CD4-positive, alpha-beta T cell treated with Interferon gamma for 1 hour (primary cell): ENCODE data around the gene CERT1.

ENCODE experiments used
- DNase-seq: peaks from one replicate; pipeline ENCODE4 v3.0.0-alpha.2; 2020

The CERT1 gene

DNA sequence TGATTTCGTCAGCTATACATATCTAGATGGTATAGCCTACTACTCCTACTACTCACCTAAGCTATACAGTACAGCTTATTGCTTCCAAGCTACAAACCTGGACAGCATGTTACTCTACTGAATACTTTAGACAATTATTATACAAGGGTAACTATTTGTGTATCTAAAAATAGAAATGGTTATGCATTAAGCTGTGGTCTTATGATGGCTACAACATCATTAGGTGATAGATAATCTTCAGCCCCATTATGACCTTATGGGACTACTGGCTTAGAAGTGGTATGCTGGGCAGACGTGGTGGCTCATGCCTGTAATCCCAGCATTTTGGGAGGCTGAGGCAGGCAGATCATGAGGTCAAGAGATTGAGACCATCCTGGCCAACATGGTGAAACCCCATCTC lies 40.2 kb downstream of the CERT1 start:
- DNase-seq = no peak

GRCh38 chr5:75469017-75469416 lies 42.4 kb downstream of the CERT1 start:
- DNase-seq = no peak

GRCh38 chr5:75468593-75468992 lies 42.8 kb downstream of the CERT1 start:
- no peak for DNase-seq

DNA sequence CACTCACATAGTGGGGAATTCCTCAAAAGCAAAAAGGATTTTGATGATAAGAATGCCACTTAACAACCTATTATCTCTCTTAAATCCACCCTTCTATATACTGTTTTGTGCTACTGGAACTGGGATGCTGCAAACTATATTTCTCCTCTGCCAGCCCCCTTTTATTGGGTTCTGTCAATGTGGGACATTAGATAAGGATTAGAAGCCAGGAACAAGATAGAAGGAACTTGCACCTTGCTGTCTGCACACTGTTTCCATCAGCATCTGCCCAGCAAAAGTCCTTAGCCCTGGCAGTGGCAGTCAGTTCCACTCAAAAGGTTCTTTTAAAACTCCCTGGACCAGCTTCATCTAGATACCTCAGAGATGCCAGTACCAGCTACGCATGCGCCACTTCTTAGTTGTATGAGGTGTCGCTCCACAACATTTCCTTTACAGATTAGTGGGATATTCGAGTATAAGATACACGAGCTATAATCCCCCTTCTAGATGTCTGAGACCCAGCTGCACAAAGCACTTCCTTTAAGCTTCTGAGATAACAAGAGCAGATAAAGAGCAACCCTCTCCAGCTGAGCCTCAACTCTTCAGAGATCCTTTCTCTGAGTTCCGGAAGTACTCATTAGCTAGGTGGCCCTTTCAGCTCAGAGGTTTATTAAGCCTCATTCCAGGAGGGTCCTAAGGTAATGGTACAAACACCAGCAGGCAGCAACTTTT lies 45.3 kb downstream of the CERT1 start:
- DNase-seq = no peak

GRCh38 chr5:75465480-75465879 lies 45.9 kb downstream of the CERT1 start:
- no peak for DNase-seq

- DNase-seq = no peak
Observed at GRCh38 chr5:75463726-75464125, 47.7 kb downstream of the CERT1 start.

DNA sequence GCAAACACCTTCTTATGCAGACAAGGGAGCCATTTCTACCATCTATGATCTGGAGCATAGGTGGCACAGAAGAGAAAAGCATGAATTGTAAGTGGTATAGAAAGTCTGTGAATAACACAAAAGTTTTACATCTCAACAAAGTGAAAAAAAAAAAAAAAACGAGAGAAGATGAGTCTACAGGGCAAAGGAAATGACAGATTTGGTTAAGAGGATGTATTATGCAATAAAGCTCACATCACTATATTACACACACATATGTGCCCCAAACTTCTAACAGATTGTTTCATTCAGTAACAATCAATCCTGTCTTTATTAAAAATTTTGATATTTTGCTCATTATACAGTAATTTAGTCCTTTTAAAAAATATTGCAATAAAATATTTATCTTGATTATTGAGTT lies 49.8 kb downstream of the CERT1 start:
- no peak for DNase-seq

DNA sequence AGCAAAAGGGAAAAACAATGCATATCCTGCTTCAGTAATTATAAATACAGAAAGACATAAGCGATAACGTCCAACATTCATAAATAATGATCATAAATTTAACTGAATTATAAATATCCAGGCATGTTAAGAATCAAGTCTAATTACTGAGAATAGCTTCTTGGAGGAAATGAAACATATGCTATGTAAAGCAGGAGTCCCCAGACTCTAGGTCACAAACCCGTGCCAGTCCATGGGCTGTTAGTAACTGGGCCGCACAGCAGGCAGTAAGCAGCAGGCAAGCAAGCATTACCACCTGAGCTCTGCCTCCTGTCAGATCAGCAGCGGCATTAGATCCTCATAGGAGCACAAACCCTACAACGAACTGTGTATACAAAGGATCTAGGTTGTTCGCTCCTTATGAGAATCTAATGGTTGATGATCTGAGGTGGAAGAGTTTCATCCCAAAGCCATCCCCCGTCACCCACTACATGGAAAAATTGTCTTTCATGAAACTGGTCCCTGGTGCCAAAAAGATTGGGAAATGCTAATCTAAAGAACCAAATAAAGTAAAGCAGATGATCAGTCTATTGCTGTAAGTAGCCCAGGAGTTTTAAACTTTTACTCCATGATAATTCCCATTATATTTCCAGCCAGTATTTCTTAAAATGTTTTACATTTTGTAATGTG lies 50.4 kb downstream of the CERT1 start:
- no peak for DNase-seq

GRCh38 chr5:75460532-75460931 lies 50.9 kb downstream of the CERT1 start:
- DNase-seq = no peak

DNA sequence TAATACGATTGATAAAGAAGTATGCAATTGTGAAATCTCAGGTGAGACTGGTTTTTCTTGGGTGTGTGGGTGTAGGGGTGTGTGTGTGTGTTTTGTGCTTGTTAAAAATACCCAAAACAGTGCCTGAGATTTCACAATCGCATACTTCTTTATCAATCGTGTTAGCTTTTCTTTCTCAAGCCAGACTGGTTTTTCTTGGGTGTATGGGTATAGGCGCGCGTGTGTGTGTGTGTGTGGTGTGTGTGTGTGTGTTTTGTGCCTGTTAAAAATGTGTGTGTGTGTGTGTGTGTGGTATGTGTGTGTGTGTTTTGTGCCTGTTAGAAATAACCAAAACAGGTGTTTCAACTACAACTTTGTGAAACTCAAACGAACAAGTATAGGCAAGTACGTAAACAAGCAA lies 53.7 kb downstream of the CERT1 start:
- no peak for DNase-seq

GRCh38 chr5:75457161-75457560 lies 54.3 kb downstream of the CERT1 start:
- no peak for DNase-seq

DNA sequence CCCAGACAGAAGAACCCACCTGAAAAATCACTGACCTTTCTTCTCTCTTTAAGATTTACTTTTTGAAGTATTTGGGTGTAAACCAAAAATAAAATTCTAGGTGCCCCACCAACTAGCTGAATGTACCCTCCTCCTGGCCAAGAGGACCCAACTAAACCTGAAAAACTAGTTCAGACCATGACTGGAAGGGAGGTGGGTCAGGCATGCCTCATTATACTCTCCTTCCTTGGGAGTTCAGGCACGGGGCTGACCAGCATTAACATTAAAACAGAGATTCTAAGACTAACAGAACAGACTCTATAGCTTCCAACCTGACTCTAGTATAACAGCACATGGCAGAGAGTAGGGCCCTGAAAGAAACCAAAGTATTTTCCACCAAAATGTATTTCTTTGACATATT lies 61.4 kb downstream of the CERT1 start:
- no peak for DNase-seq

DNA sequence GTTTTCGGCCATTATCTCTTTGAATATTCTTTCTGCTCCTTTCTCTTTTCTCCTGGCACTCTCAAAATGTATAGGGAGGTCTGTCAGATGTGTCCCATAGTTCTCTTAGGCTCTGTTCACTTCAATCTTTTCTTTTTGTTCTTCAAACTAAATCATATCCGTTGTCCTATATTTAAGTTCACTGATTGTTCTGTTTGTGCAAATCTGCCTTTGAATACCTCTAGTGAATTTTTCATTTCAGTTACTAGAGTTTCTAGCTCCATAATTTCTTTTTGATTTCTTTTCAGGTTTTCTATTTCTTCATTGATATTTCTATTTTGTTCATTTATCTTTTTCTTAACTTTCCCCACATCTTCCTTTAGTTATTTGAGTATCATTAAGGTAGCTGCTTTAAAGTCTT lies 65.4 kb downstream of the CERT1 start:
- DNase-seq = no peak

DNA sequence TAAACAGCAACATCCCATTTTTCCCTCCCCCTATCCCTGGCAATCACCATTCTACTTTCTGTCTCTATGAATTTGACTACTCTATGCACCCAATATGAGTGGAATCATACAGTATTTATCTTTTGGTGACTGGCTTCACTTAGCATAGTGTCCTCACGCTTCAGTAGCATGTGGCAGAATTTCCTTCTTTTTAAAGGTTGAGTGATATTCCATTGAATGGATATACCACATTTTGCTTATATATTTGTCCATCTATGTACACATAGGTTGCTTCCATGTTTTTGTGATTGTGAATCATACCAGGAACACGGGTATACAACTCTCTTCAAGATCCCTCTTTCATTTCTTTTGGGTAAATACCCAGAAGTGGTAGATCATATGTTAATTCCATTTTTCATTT lies 69.9 kb downstream of the CERT1 start:
- DNase-seq = no peak

DNA sequence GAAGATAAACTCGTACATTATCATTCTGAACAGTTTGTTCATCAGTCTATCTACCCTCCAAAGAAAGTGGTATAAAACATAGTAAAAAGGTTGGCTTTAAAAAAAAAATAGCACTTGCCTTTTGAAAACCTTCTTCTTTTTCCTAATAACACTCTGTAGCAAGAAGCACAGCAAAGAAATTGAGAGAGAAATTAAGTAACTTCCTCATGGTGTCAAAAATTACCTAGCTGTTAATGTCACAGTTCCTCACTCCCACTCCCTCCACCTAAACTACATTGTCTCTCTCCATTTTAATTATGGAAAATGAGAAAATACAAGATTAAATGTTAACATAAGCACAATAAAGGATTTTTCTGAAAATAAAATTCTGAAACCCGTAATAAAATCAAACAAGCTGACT lies 72.2 kb downstream of the CERT1 start:
- DNase-seq = no peak

DNA sequence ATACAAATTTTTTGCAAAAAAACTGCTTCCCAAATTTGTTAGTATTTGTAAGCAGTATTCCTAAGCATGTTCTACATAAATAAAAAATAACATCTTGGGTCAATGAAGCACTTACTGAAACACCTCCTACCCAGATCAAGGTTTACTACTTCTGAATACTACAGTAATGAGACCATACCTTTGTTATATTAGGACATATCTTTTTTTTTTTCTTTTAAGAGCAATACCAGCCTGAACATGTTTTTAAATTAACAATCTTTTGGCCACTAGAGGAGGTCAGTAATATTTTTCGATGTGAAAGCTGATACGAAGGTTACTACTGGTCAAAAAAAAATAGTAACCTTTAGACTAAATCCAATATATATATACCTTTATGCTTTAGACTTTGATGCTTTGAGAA lies 72.7 kb downstream of the CERT1 start:
- DNase-seq = no peak

GRCh38 chr5:75435096-75435495 lies 76.3 kb downstream of the CERT1 start:
- DNase-seq = no peak

DNA sequence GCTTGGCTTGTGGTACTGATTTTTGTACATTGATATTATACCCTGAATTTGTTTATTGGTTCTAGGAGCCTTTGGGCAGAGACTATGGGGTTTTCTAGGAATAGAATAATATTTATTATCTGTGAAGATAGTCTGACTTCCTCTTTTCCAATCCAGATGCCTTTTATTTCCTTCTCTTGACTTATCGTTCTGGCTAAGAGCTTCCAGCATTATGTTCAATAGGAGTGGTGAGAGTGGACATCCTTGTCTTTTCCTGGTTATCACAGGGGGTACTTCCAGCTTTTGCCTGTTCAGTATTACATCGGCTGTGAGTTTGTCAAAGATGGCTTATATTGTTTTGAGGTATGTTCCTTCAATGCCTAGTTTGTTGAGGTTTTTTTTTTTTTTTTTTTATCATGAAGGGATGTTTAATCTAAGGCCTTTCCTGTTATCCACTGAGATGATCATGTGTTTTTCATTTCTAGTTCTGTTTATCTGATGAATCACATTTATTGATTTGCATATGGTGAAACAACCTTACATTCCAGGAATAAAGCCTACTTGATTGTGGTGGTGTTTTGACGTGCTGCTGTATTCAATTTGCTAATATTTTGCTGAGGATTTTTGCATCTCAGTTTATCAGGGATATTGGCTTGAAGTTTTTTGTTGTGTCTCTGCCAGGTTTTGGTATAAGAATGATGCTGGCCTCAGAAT lies 77.5 kb downstream of the CERT1 start:
- no peak for DNase-seq

DNA sequence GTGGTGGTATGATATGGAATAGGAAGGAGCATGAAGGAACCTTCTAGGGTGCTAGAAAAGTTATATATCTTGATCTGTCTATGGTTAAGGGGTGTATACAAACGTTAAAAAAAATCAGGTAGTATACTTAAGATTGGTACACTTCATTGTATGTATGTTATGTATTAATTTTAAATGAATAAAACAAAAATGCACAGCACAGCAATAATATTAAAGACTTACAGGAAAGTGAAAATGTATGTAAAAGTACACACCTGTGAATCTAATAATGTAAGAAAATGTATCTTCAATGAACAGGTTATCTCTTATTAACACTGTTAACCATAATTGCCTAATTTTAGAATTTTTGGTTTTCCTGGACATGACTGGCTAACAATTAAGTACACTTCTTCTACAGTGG lies 97.2 kb downstream of the CERT1 start:
- no peak for DNase-seq

DNA sequence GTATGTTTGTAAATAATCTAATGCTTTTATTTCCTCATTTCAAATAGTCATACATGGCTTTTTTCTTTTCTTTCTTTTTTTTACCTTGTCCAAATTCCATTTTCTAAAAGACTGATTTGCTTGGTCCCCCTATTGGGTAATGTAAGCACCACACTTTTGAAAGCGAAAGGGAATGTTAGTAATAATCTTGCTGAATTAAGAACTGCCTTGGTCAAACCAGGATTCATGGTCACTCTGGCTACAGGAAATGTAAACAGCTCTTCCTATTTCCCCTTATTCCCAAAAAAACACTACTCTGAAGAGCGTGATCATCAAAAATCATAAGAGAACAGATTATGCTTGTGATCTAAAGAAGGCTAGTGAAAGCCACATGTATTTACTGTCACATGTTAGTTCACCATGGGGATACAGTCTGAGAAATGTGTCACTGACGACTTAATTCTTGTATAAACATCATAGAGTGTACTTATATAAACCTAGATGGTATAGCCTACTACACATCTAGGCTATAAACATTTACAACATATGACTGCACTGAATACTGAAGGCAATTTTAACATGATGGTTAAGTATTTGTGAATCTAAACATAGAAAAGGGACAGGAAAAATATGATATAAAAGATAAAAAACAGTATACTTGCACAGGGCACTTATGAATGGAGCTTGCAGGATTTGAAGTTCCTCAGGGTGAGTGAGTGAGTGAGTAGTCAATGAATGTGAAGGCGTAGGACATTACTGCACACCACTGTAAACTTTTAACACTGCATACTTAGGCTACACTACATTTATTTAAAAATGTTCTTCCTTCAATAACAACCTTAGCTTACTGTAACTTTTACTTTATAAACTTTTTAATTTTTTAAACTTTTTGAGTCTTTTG lies 99.1 kb downstream of the CERT1 start:
- no peak for DNase-seq

GRCh38 chr5:75405296-75405695 lies 106.1 kb downstream of the CERT1 start:
- DNase-seq = no peak

GRCh38 chr5:75395277-75395676 lies 116.2 kb downstream of the CERT1 start:
- no peak for DNase-seq

- no peak for DNase-seq
Observed at GRCh38 chr5:75389430-75389829, 122.0 kb downstream of the CERT1 start.
